NCI-H187 (cell line): ENCODE results near the gene MRGPRX1.
A peak's percentile ranks its signal among the peaks of the same experiment; 100 is the strongest.
"Not testable (repeated sequence)": the region's sequence is repeated elsewhere in the genome, so short reads cannot be mapped to it uniquely, and the experiment has no call there.

Experiments used
- DNase-seq, 2 experiments: peaks; one replicate each; lab custom pipeline; 2025; lab: John Stamatoyannopoulos, UW

The MRGPRX1 gene

GRCh38 chr11:18939314-18939713, at the start of gene MRGPRX1:
Gene MRGPRX1, minus strand, starts transcription at chr11:18939414. Its CDS starts 4,630 bp downstream, at chr11:18934784.
- no peak for DNase-seq

- no peak for DNase-seq
Measured at GRCh38 chr11:18987454-18988231, 48.4 kb upstream of the MRGPRX1 start.

- peak; percentile 23 to 40 for DNase-seq
Measured at GRCh38 chr11:18986744-18987143, 47.5 kb upstream of the MRGPRX1 start.

- DNase-seq = no peak
Measured at GRCh38 chr11:18981897-18982296, 42.7 kb upstream of the MRGPRX1 start.

- no peak for DNase-seq
Measured at GRCh38 chr11:18974192-18974591, 35.0 kb upstream of the MRGPRX1 start.

GRCh38 chr11:18972336-18972735, 33.1 kb upstream of the MRGPRX1 start:
- no peak for DNase-seq

- no peak for DNase-seq
Measured at GRCh38 chr11:18969720-18970119, 30.5 kb upstream of the MRGPRX1 start.

- no peak for DNase-seq
Measured at GRCh38 chr11:18958221-18958910, 19.2 kb upstream of the MRGPRX1 start.

GRCh38 chr11:18956630-18957029, 17.4 kb upstream of the MRGPRX1 start:
- no peak for DNase-seq

GRCh38 chr11:18936002-18936673, 3.1 kb downstream of the MRGPRX1 start:
- no peak for DNase-seq

- no peak for DNase-seq
Measured at GRCh38 chr11:18934195-18934814, 4.9 kb downstream of the MRGPRX1 start.

- no peak for DNase-seq
Measured at GRCh38 chr11:18927550-18928322, 11.5 kb downstream of the MRGPRX1 start.

GRCh38 chr11:18925426-18925825, 13.8 kb downstream of the MRGPRX1 start:
- not testable (repeated sequence) for DNase-seq

GRCh38 chr11:18912883-18913282, 26.3 kb downstream of the MRGPRX1 start:
- no peak for DNase-seq

GRCh38 chr11:18907391-18907790, 31.8 kb downstream of the MRGPRX1 start:
- no peak for DNase-seq

GRCh38 chr11:18900637-18901036, 38.6 kb downstream of the MRGPRX1 start:
- DNase-seq = not testable (repeated sequence)

GRCh38 chr11:18900151-18900611, 39.0 kb downstream of the MRGPRX1 start:
- DNase-seq = peak; percentile 18 to 38

GRCh38 chr11:18891712-18892111, 47.5 kb downstream of the MRGPRX1 start:
- DNase-seq = not testable (repeated sequence)

GRCh38 chr11:18890615-18891014, 48.6 kb downstream of the MRGPRX1 start:
- DNase-seq = no peak
